ENCODE data around the gene TTYH3. TPM values are rescaled to one million over a fixed set of nuclear protein-coding genes. Genes with fewer than 3 reads are reported as not detected.
"Not testable (repeated sequence)": the region's sequence is repeated elsewhere in the genome, so short reads cannot be mapped to it uniquely, and the experiment has no call there.

TTYH3 gene
- total RNA-seq, 2 donors from 2014 or later = 7.0 to 11.1 TPM

- DNase-seq (ENCODE audit: low spot score) = no peak
- H3K27ac ChIP-seq = no peak overlapping the region
- peaks cover 0 to 7% of the 10 kb centered on the region in 2 donors for H3K9me3 ChIP-seq
- H3K36me3 ChIP-seq = no peaks in the 10 kb centered on the region
- no peaks in the 10 kb centered on the region for H3K27me3 ChIP-seq
- peaks cover 0 to 5% of the 10 kb centered on the region in 2 donors for H3K4me1 ChIP-seq
- TF ChIP-seq CTCF (IDR thresholded peaks at IDR 0.05) = no peak
- H3K4me3 ChIP-seq = no peak overlapping the region
These were observed 38.4 kb downstream of the TTYH3 start for GRCh38 chr7:2670171-2670570.

- peaks cover 0 to 7% of the 10 kb centered on the region in 2 donors for H3K9me3 ChIP-seq
- H3K27ac ChIP-seq = no peak overlapping the region
- H3K4me3 ChIP-seq = no peak overlapping the region
- H3K4me1 ChIP-seq = no peaks in the 10 kb centered on the region
- no peaks in the 10 kb centered on the region for H3K27me3 ChIP-seq
- DNase-seq (ENCODE audit: low spot score) = peak; percentile 69
- H3K36me3 ChIP-seq = no peaks in the 10 kb centered on the region
- peak; percentile 76 to 87 for TF ChIP-seq CTCF (IDR thresholded peaks at IDR 0.05)
These were observed 39.1 kb downstream of the TTYH3 start for GRCh38 chr7:2670720-2671391.

GRCh38 chr7:2673214-2673613 is 41.4 kb downstream of the TTYH3 start:
- H3K36me3 ChIP-seq; H3K9me3 ChIP-seq; H3K27ac ChIP-seq; DNase-seq (ENCODE audit: low spot score); H3K4me1 ChIP-seq; H3K27me3 ChIP-seq; H3K4me3 ChIP-seq: not testable (repeated sequence)

GRCh38 chr7:2673934-2674333 is 42.1 kb downstream of the TTYH3 start:
- H3K27me3 ChIP-seq = no peaks in the 10 kb centered on the region
- H3K4me1 ChIP-seq = no peaks in the 10 kb centered on the region
- no peaks in the 10 kb centered on the region for H3K36me3 ChIP-seq
- no peak overlapping the region for H3K4me3 ChIP-seq
- no peak for TF ChIP-seq CTCF (IDR thresholded peaks at IDR 0.05)
- peaks cover 0 to 7% of the 10 kb centered on the region in 2 donors for H3K9me3 ChIP-seq
- no peak for DNase-seq (ENCODE audit: low spot score)
- no peak overlapping the region for H3K27ac ChIP-seq

- TF ChIP-seq CTCF (IDR thresholded peaks at IDR 0.05) = no peak
- no peak overlapping the region for H3K4me3 ChIP-seq
- H3K27ac ChIP-seq = no peak overlapping the region
- H3K9me3 ChIP-seq = peaks cover 0 to 7% of the 10 kb centered on the region in 2 donors
- H3K27me3 ChIP-seq = no peaks in the 10 kb centered on the region
- no peaks in the 10 kb centered on the region for H3K4me1 ChIP-seq
- H3K36me3 ChIP-seq = no peaks in the 10 kb centered on the region
- no peak for DNase-seq (ENCODE audit: low spot score)
These were observed 43.5 kb downstream of the TTYH3 start for GRCh38 chr7:2675256-2675764.

GRCh38 chr7:2676576-2676975 is 44.8 kb downstream of the TTYH3 start:
- H3K27ac ChIP-seq; H3K36me3 ChIP-seq; H3K27me3 ChIP-seq; DNase-seq (ENCODE audit: low spot score); H3K4me3 ChIP-seq; H3K4me1 ChIP-seq; H3K9me3 ChIP-seq: not testable (repeated sequence)

GRCh38 chr7:2678454-2678853 is 46.7 kb downstream of the TTYH3 start:
- DNase-seq (ENCODE audit: low spot score); H3K27me3 ChIP-seq; H3K9me3 ChIP-seq; H3K27ac ChIP-seq; H3K4me1 ChIP-seq; H3K4me3 ChIP-seq; H3K36me3 ChIP-seq: not testable (repeated sequence)

- not testable (repeated sequence) for H3K4me1 ChIP-seq; H3K27me3 ChIP-seq; H3K9me3 ChIP-seq; DNase-seq (ENCODE audit: low spot score); H3K27ac ChIP-seq; H3K36me3 ChIP-seq; H3K4me3 ChIP-seq
These were observed 47.6 kb downstream of the TTYH3 start for GRCh38 chr7:2679135-2680127.
